GM11168 (cell line): Measurements from ENCODE around the gene TMEM185B.
"Not testable (repeated sequence)": the region's sequence is repeated elsewhere in the genome, so short reads cannot be mapped to it uniquely, and the experiment has no call there.

Experiments
- in situ Hi-C: fragments of 300-500 bp; cut with MboI; formaldehyde crosslinking; loops from one replicate; pipeline ENCODE4 v1.12.0; 2022; ENCODE audit warnings: low sequenced_read_pairs; ENCODE audit not compliant: unreplicated experiment

TMEM185B gene

GRCh38 chr2:120210270-120210693 is 12.9 kb downstream of the TMEM185B start:
- in situ Hi-C loops = no loop called here

- in situ Hi-C loops = no loop called here
Measured at GRCh38 chr2:120209427-120210269, 13.6 kb downstream of the TMEM185B start.

- in situ Hi-C loops = no loop called here
Measured at GRCh38 chr2:120208381-120209353, 14.5 kb downstream of the TMEM185B start.

GRCh38 chr2:120206022-120206581 is 17.1 kb downstream of the TMEM185B start:
- in situ Hi-C loops = no loop called here

GRCh38 chr2:120204945-120205670 is 18.1 kb downstream of the TMEM185B start:
- in situ Hi-C loops = no loop called here

GRCh38 chr2:120204417-120204816 is 18.8 kb downstream of the TMEM185B start:
- in situ Hi-C loops = no loop called here

GRCh38 chr2:120204022-120204405 is 19.2 kb downstream of the TMEM185B start:
- in situ Hi-C loops = no loop called here

GRCh38 chr2:120203251-120204021 is 19.8 kb downstream of the TMEM185B start:
- in situ Hi-C loops = no loop called here

- in situ Hi-C loops = not testable (repeated sequence)
Measured at GRCh38 chr2:120199817-120200459, 23.3 kb downstream of the TMEM185B start.

GRCh38 chr2:120195553-120195952 is 27.6 kb downstream of the TMEM185B start:
- in situ Hi-C loops = no loop called here

- in situ Hi-C loops = no loop called here
Measured at GRCh38 chr2:120192280-120192679, 30.9 kb downstream of the TMEM185B start.

- in situ Hi-C loops = no loop called here
Measured at GRCh38 chr2:120189189-120189588, 34.0 kb downstream of the TMEM185B start.

GRCh38 chr2:120182019-120182560 is 41.1 kb downstream of the TMEM185B start:
- in situ Hi-C loops = no loop called here

GRCh38 chr2:120180066-120180465 is 43.1 kb downstream of the TMEM185B start:
- in situ Hi-C loops = no loop called here

- in situ Hi-C loops = loop anchor here (10.0 kb wide), 1 partner anchor 475 kb away; no protein-coding TSS in a partner anchor
Measured at GRCh38 chr2:120179396-120179795, 43.8 kb downstream of the TMEM185B start.

GRCh38 chr2:120177973-120178372 is 45.2 kb downstream of the TMEM185B start:
- in situ Hi-C loops = loop anchor here (10.0 kb wide), 1 partner anchor 473 kb away; no protein-coding TSS in a partner anchor

GRCh38 chr2:120177001-120177621 is 46.1 kb downstream of the TMEM185B start:
- in situ Hi-C loops = loop anchor here (10.0 kb wide), 1 partner anchor 472 kb away; no protein-coding TSS in a partner anchor

- in situ Hi-C loops = loop anchor here (10.0 kb wide), 1 partner anchor 472 kb away; no protein-coding TSS in a partner anchor
Measured at GRCh38 chr2:120176526-120176925, 46.7 kb downstream of the TMEM185B start.
